Caco-2 (cell line): ENCODE results near the gene TSPAN4. TPM values are rescaled to one million over a fixed set of nuclear protein-coding genes. Genes with fewer than 3 reads are reported as not detected.

Source experiments
- BruUV-seq: library from RNA; stranded (reverse); fragments of 400-500 nt; replicated peaks from 2 replicates; lab custom pipeline; 2021; lab: Mats Ljungman, UMichigan
- CTCF ChIA-PET: fragments of 300-600 bp; sonication (Branson Sonifier 250); formaldehyde crosslinking; loops from one replicate; lab custom pipeline; 2022; ENCODE audit warnings: antibody characterized with exemption; lab: Charles Lee
- POLR2A ChIA-PET: fragments of 300-600 bp; sonication (Branson Sonifier 250); formaldehyde crosslinking; loops from one replicate; lab custom pipeline; 2022; ENCODE audit warnings: antibody characterized with exemption; lab: Charles Lee
- DNase-seq, 2 experiments: peaks; one replicate each; pipeline versions ENCODE4 v3.0.0 to v3.0.0-alpha.2; 2020 to 2022
- H3K27me3 ChIP-seq: replicated peaks from 2 replicates; pipeline ENCODE4 v1.6.0; 2011; ENCODE audit warnings: low read length; ENCODE audit not compliant: control insufficient read depth, insufficient read depth
- H3K36me3 ChIP-seq: 2 replicates; pipeline ENCODE4 v1.5.1; 2011; ENCODE audit warnings: low read length; ENCODE audit not compliant: control insufficient read depth, insufficient read depth
- H3K4me1 ChIP-seq: fragments of 250-450 bp; sonication (Bioruptor Pico); 2 replicates; pipeline ENCODE4 v1.5.1; 2020; ENCODE audit warnings: mild to moderate bottlenecking
- H3K4me3 ChIP-seq: 2 replicates; pipeline ENCODE4 v1.5.1; 2011; ENCODE audit warnings: low read depth, mild to moderate bottlenecking, control low read depth, low read length
- H3K9me3 ChIP-seq: fragments of 250-450 bp; sonication (Bioruptor Pico); 2 replicates; pipeline ENCODE4 v1.5.1; 2020; ENCODE audit warnings: mild to moderate bottlenecking, moderate library complexity
- H3K27ac Mint-ChIP-seq: one replicate; pipeline ENCODE4 v1.8.0; 2022; ENCODE audit warnings: mixed read lengths; ENCODE audit not compliant: unreplicated experiment
- H3K27me3 Mint-ChIP-seq: one replicate; pipeline ENCODE4 v1.8.0; 2022; ENCODE audit warnings: mixed read lengths; ENCODE audit not compliant: insufficient read depth, unreplicated experiment
- H3K36me3 Mint-ChIP-seq: one replicate; pipeline ENCODE4 v1.8.0; 2022; ENCODE audit warnings: mild to moderate bottlenecking, mixed read lengths; ENCODE audit not compliant: insufficient read depth, unreplicated experiment
- H3K4me1 Mint-ChIP-seq: one replicate; pipeline ENCODE4 v1.8.0; 2022; ENCODE audit warnings: low read depth, mixed read lengths; ENCODE audit not compliant: unreplicated experiment
- H3K4me3 Mint-ChIP-seq: one replicate; pipeline ENCODE4 v1.8.0; 2022; ENCODE audit warnings: mild to moderate bottlenecking, moderate library complexity, mixed read lengths; ENCODE audit not compliant: unreplicated experiment
- H3K9me3 Mint-ChIP-seq: one replicate; pipeline ENCODE4 v1.8.0; 2022; ENCODE audit warnings: mixed read lengths; ENCODE audit not compliant: unreplicated experiment
- CTCF ChIP-seq, 2 experiments: fragments of 200-600 bp in 1 of 2; IDR thresholded peaks; 1 replicate in 1 of 2; 2 replicates in 1 of 2; pipeline versions ENCODE4 v1.5.1 to v1.8.0; 2011 to 2022; ENCODE audit warnings: antibody characterized with exemption in 1 of 2, control low read depth in 1 of 2, inconsistent platforms in 1 of 2, low read depth in 1 of 2, low read length in 1 of 2, mild to moderate bottlenecking in 1 of 2, moderate library complexity in 1 of 2; ENCODE audit not compliant: insufficient read depth in 1 of 2, severe bottlenecking in 1 of 2, unreplicated experiment in 1 of 2
- intact Hi-C: fragments of 100-400 bp; cut with micrococcal nuclease; formaldehyde crosslinking; loops from one replicate; pipeline ENCODE4 v1.10.0; 2022; ENCODE audit not compliant: unreplicated experiment
- total RNA-seq: library from RNA; stranded (reverse); gene quantifications from 2 replicates; pipeline ENCODE4 v1.2.3, GENCODE V29; 2022

Gene TSPAN4
- total RNA-seq, 1 experiment from 2014 or later, result 95.9 TPM

- Mint-ChIP-seq H3K9me3 (no peaks in the 10 kb centered on the region), H3K4me1 (no peaks in the 10 kb centered on the region), H3K36me3 (peaks cover 76% of the 10 kb centered on the region), H3K4me3 (no peak overlapping the region), H3K27ac (peak overlapping the region; percentile 54), H3K27me3 (no peaks in the 10 kb centered on the region)
- intact Hi-C loops, result no loop called here
- no peaks in the 10 kb centered on the region; the same call in 1 of the 2 replicates for H3K36me3 ChIP-seq
- ChIA-PET CTCF (no interaction called here), POLR2A (interaction anchor here (0.6 kb wide), 1 partner anchor 911 kb away, joined by 3 read pairs; no protein-coding TSS in a partner anchor)
- no peaks in the 10 kb centered on the region for H3K27me3 ChIP-seq
- H3K9me3 ChIP-seq, result no peaks in the 10 kb centered on the region
- no TSS peak for BruUV-seq
- TF ChIP-seq CTCF (IDR thresholded peaks at IDR 0.05; ENCODE audit: insufficient read depth in 1 of 2, low read depth in 1 of 2, low read length in 1 of 2, severe bottlenecking in 1 of 2, unreplicated experiment in 1 of 2), result no peak
- H3K4me3 ChIP-seq, result no peak overlapping the region
- no peak for DNase-seq
- H3K4me1 ChIP-seq, result no peaks in the 10 kb centered on the region
Observed at GRCh38 chr11:861105-861479, 18.4 kb downstream of the TSPAN4 start.

- intact Hi-C loops, result no loop called here
- ChIA-PET POLR2A (no interaction called here), CTCF (no interaction called here)
- DNase-seq, result no peak
- Mint-ChIP-seq H3K27me3 (no peaks in the 10 kb centered on the region), H3K36me3 (peaks cover 76% of the 10 kb centered on the region), H3K9me3 (no peaks in the 10 kb centered on the region), H3K4me1 (no peaks in the 10 kb centered on the region), H3K4me3 (no peak overlapping the region), H3K27ac (peak overlapping the region; percentile 54)
- no peak overlapping the region for H3K4me3 ChIP-seq
- H3K27me3 ChIP-seq, result no peaks in the 10 kb centered on the region
- TF ChIP-seq CTCF (IDR thresholded peaks at IDR 0.05; ENCODE audit: insufficient read depth in 1 of 2, low read depth in 1 of 2, low read length in 1 of 2, severe bottlenecking in 1 of 2, unreplicated experiment in 1 of 2), result no peak
- no peaks in the 10 kb centered on the region for H3K4me1 ChIP-seq
- no TSS peak for BruUV-seq
- H3K9me3 ChIP-seq, result no peaks in the 10 kb centered on the region
- H3K36me3 ChIP-seq, result no peaks in the 10 kb centered on the region; the same call in 1 of the 2 replicates
Observed at GRCh38 chr11:862081-862661, 19.5 kb downstream of the TSPAN4 start.

- Mint-ChIP-seq H3K4me1 (no peaks in the 10 kb centered on the region), H3K27me3 (no peaks in the 10 kb centered on the region), H3K27ac (no peak overlapping the region), H3K4me3 (no peak overlapping the region), H3K36me3 (peaks cover 80% of the 10 kb centered on the region), H3K9me3 (no peaks in the 10 kb centered on the region)
- no peaks in the 10 kb centered on the region for H3K4me1 ChIP-seq
- no peaks in the 10 kb centered on the region for H3K9me3 ChIP-seq
- BruUV-seq, result no TSS peak
- CTCF ChIA-PET, result no interaction called here
- H3K27me3 ChIP-seq, result no peaks in the 10 kb centered on the region
- no peaks in the 10 kb centered on the region; the same call in 1 of the 2 replicates for H3K36me3 ChIP-seq
- no peak for DNase-seq
- POLR2A ChIA-PET, result no interaction called here
- no peak overlapping the region for H3K4me3 ChIP-seq
- intact Hi-C loops, result no loop called here
- no peak for TF ChIP-seq CTCF (IDR thresholded peaks at IDR 0.05; ENCODE audit: insufficient read depth in 1 of 2, low read depth in 1 of 2, low read length in 1 of 2, severe bottlenecking in 1 of 2, unreplicated experiment in 1 of 2)
Observed at GRCh38 chr11:862696-863022, 20.0 kb downstream of the TSPAN4 start.
